Tibial nerve (tissue), 4 donors: ENCODE data around the gene ANO4.

ENCODE experiments used
- CTCF ChIP-seq, 5 experiments: fragments of 200-600 bp in 3 of 5; fragments of 450-650 bp in 2 of 5; sonication (generic) in 3 of 5; IDR thresholded peaks; one replicate each; pipeline ENCODE4 v1.5.1; 2016 to 2019; ENCODE audit warnings: antibody characterized with exemption in 5 of 5, mild to moderate bottlenecking in 3 of 5, moderate library complexity in 2 of 5
- EP300 ChIP-seq, 2 donors: sonication (generic); formaldehyde crosslinking; IDR thresholded peaks; one replicate each; pipeline ENCODE4 v1.6.1; 2017; ENCODE audit warnings: antibody characterized with exemption in 2 of 2, mild to moderate bottlenecking in 1 of 2
- POLR2A ChIP-seq, 2 donors: fragments of 450-650 bp; IDR thresholded peaks; one replicate each; pipeline ENCODE4 v1.6.1; 2017; ENCODE audit warnings: antibody characterized with exemption in 2 of 2, mild to moderate bottlenecking in 2 of 2, moderate library complexity in 2 of 2

DNA sequence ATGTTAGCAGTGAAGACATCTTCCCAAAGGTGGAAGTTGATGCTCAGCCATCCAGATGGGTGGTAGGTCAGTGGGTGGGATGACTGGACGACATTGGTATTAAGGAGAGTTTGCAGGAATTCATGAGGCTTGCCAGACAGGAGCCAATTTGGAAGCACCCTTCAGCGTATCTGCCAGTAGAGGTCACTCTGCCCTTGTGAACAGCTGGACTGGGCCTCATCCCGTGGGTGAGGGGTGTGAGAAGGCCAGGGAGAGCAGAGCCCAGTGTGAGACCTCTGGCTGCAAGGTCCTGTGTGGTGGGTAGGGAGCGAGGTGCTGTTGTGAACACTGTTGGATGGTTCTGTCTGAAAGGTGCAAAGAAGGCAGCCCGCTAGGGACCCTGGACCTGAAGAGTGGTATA, 377.7 kb downstream of the ANO4 start:
- TF ChIP-seq CTCF (IDR thresholded peaks at IDR 0.05) (no peak), EP300 (IDR thresholded peaks at IDR 0.05) (no peak), POLR2A (IDR thresholded peaks at IDR 0.05) (no peak)
